HCT116 (cell line): ENCODE data around the gene AKR1C4. TPM values are rescaled to one million over a fixed set of nuclear protein-coding genes. Genes with fewer than 3 reads are reported as not detected.

Experiments
- ATAC-seq: fragments of 200-7000 bp; cut with Tn5 transposase; 2 replicates; pipeline ENCODE4 v1.9.1; 2020; ENCODE audit warnings: mild to moderate bottlenecking, moderate library complexity
- Bru-seq: library from RNA; stranded (reverse); fragments of 400-500 nt; gene quantifications from one replicate; lab custom pipeline; 2021; lab: Mats Ljungman, UMichigan
- BruChase-seq, 2 experiments: library from RNA; stranded (reverse); fragments of 400-500 nt; gene quantifications; one replicate each; lab custom pipeline; 2021; lab: Mats Ljungman, UMichigan
- BruUV-seq: library from RNA; stranded (reverse); fragments of 400-500 nt; replicated peaks from 2 replicates; lab custom pipeline; 2021; lab: Mats Ljungman, UMichigan
- CTCF ChIA-PET: fragments of 300-600 bp; sonication (Branson Sonifier 250); formaldehyde crosslinking; loops from one replicate; lab custom pipeline; 2021; ENCODE audit warnings: antibody characterized with exemption; lab: Charles Lee
- POLR2A ChIA-PET: fragments of 300-600, 350-600 bp; sonication (Branson Sonifier 250); formaldehyde crosslinking; loops from one replicate; lab custom pipeline; 2021; ENCODE audit warnings: antibody characterized with exemption; lab: Charles Lee
- RAD21 ChIA-PET, 2 experiments: fragments of 300-600 bp; sonication (Branson Sonifier 250); formaldehyde crosslinking; loops; one replicate each; lab custom pipeline; 2023; ENCODE audit warnings: low total read pairs in 2 of 2; ENCODE audit not compliant: uncharacterized antibody in 2 of 2, unreplicated experiment in 2 of 2, low non-redundant PET in 1 of 2; lab: Charles Lee
- DNase-seq: peaks from one replicate; pipeline ENCODE4 v3.0.0-alpha.2; 2010; ENCODE audit warnings: low read depth, low spot score
- H2AFZ ChIP-seq: fragments of 200-600 bp; shearing (Covaris generic), sonication (generic); 2 replicates; pipeline ENCODE4 v1.6.1; 2017; ENCODE audit warnings: low read depth, mixed run types, mixed read lengths, antibody characterized with exemption, low read length; ENCODE audit not compliant: poor library complexity, severe bottlenecking
- H3K27ac ChIP-seq: 2 replicates; pipeline ENCODE4 v1.5.1; 2012; ENCODE audit warnings: low read depth, low read length
- H3K27me3 ChIP-seq: fragments of 200-600 bp; sonication (generic); 2 replicates; pipeline ENCODE4 v1.6.1; 2016; ENCODE audit warnings: mixed run types, low read length, mixed read lengths; ENCODE audit not compliant: insufficient read depth
- H3K36me3 ChIP-seq, 2 experiments: fragments of 200-500 bp in 1 of 2; fragments of 200-600 bp in 1 of 2; sonication (Bioruptor generic) in 1 of 2; sonication (generic) in 1 of 2; 2 replicates each; pipeline versions ENCODE4 v1.5.1 to v1.6.1; 2014 to 2016; ENCODE audit warnings: low read length in 2 of 2, inconsistent platforms in 1 of 2, mixed read lengths in 1 of 2, mixed run types in 1 of 2; ENCODE audit not compliant: insufficient read depth in 2 of 2, control insufficient read depth in 1 of 2
- H3K4me1 ChIP-seq, 2 experiments: fragments of 200-600 bp in 1 of 2; sonication (generic) in 1 of 2; 2 replicates each; pipeline versions ENCODE4 v1.5.1 to v1.6.1; 2012 to 2017; ENCODE audit warnings: low read length in 2 of 2, inconsistent platforms in 1 of 2, mild to moderate bottlenecking in 1 of 2, mixed read lengths in 1 of 2, mixed run types in 1 of 2, moderate library complexity in 1 of 2; ENCODE audit not compliant: insufficient read depth in 2 of 2, control insufficient read depth in 1 of 2
- H3K4me2 ChIP-seq: fragments of 200-600 bp; sonication (generic); 2 replicates; pipeline ENCODE4 v1.6.1; 2017; ENCODE audit warnings: mixed run types, low read length, mixed read lengths
- H3K4me3 ChIP-seq, 2 experiments: fragments of 200-600 bp in 1 of 2; sonication (generic) in 1 of 2; replicated peaks in 1 of 2; 2 replicates each; pipeline ENCODE4 v1.5.1; 2011 to 2016; ENCODE audit warnings: low read length in 2 of 2, control low read depth in 1 of 2, low read depth in 1 of 2, mild to moderate bottlenecking in 1 of 2, mixed read lengths in 1 of 2, mixed run types in 1 of 2
- H3K79me2 ChIP-seq: fragments of 200-600 bp; sonication (generic); 2 replicates; pipeline ENCODE4 v1.6.1; 2017; ENCODE audit warnings: mild to moderate bottlenecking, mixed run types, low read length, moderate library complexity, mixed read lengths; ENCODE audit not compliant: insufficient read depth
- H3K9ac ChIP-seq: fragments of 200-600 bp; sonication (generic); 2 replicates; pipeline ENCODE4 v1.6.1; 2016; ENCODE audit warnings: low read length, mixed read lengths
- H3K9me2 ChIP-seq: fragments of 200-600 bp; sonication (generic), shearing (Covaris generic); 2 replicates; pipeline ENCODE4 v1.6.1; 2017; ENCODE audit warnings: mixed run types, mild to moderate bottlenecking, moderate library complexity; ENCODE audit not compliant: insufficient read depth
- H3K9me3 ChIP-seq, 2 experiments: fragments of 200-500 bp in 1 of 2; fragments of 200-600 bp in 1 of 2; sonication (Bioruptor generic) in 1 of 2; sonication (generic) in 1 of 2; 2 replicates each; pipeline ENCODE4 v1.6.1; 2014 to 2017; ENCODE audit warnings: low read length in 2 of 2, mixed read lengths in 2 of 2, inconsistent platforms in 1 of 2, low read depth in 1 of 2, mild to moderate bottlenecking in 1 of 2, mixed run types in 1 of 2, moderate library complexity in 1 of 2; ENCODE audit not compliant: control insufficient read depth in 1 of 2, insufficient read depth in 1 of 2
- H4K20me1 ChIP-seq: fragments of 200-600 bp; sonication (generic), shearing (Covaris generic); 2 replicates; pipeline ENCODE4 v1.6.1; 2017; ENCODE audit warnings: mixed run types, mild to moderate bottlenecking, moderate library complexity; ENCODE audit not compliant: insufficient read depth
- ATF3 ChIP-seq: IDR thresholded peaks from 2 replicates; pipeline ENCODE4 v1.6.1; 2012
- CBX3 ChIP-seq: IDR thresholded peaks from 2 replicates; pipeline ENCODE4 v1.6.1; 2012; ENCODE audit warnings: low read depth
- CEBPB ChIP-seq: IDR thresholded peaks from 2 replicates; pipeline ENCODE4 v1.6.1; 2012; ENCODE audit warnings: low read depth
- EGR1 ChIP-seq: IDR thresholded peaks from 2 replicates; pipeline ENCODE4 v1.6.1; 2012; ENCODE audit warnings: low read depth
- ELF1 ChIP-seq: IDR thresholded peaks from 2 replicates; pipeline ENCODE4 v1.6.1; 2012; ENCODE audit warnings: low read depth, borderline replicate concordance
- EZH2phosphoT487 ChIP-seq: fragments of 200-600 bp; IDR thresholded peaks from 2 replicates; pipeline ENCODE4 v1.6.1; 2018; ENCODE audit warnings: antibody characterized with exemption, borderline replicate concordance
- JUND ChIP-seq: IDR thresholded peaks from 2 replicates; pipeline ENCODE4 v1.6.1; 2012
- MAX ChIP-seq: IDR thresholded peaks from 2 replicates; pipeline ENCODE4 v1.6.1; 2012
- POLR2A ChIP-seq: IDR thresholded peaks from 2 replicates; pipeline ENCODE4 v1.7.0; 2011; ENCODE audit warnings: borderline replicate concordance; ENCODE audit not compliant: insufficient read depth, insufficient read length; ENCODE audit errors: extremely low read depth
- POLR2AphosphoS5 ChIP-seq: IDR thresholded peaks from 2 replicates; pipeline ENCODE4 v1.6.1; 2011; ENCODE audit warnings: mild to moderate bottlenecking, low read depth, low read length, moderate library complexity
- RAD21 ChIP-seq: IDR thresholded peaks from 2 replicates; pipeline ENCODE4 v1.6.1; 2012; ENCODE audit warnings: low read depth, mild to moderate bottlenecking
- SIN3A ChIP-seq: IDR thresholded peaks from 2 replicates; pipeline ENCODE4 v1.6.1; 2012; ENCODE audit warnings: low read depth
- YY1 ChIP-seq: IDR thresholded peaks from 2 replicates; pipeline ENCODE4 v1.6.1; 2011; ENCODE audit warnings: low read length, low read depth, moderate library complexity, mild to moderate bottlenecking; ENCODE audit not compliant: insufficient replicate concordance; ENCODE audit errors: extremely low read depth
- ZFX ChIP-seq: fragments of 450-650 bp; IDR thresholded peaks from 2 replicates; pipeline ENCODE4 v1.6.1; 2017
- ZNF274 ChIP-seq: fragments of 200-500 bp; sonication (Bioruptor generic); IDR thresholded peaks from 2 replicates; pipeline ENCODE4 v1.6.1; 2014; ENCODE audit warnings: mild to moderate bottlenecking, low read depth, low read length, inconsistent platforms
- intact Hi-C: fragments of 100-400 bp; cut with micrococcal nuclease; formaldehyde crosslinking; loops from 2 replicates; pipeline ENCODE4 v1.10.0; 2022
- long read RNA-seq: library from polyadenylated mRNA; unstranded; transcript quantifications from one replicate; pipeline ENCODE4 v2.0.0, GENCODE V29; 2021; ENCODE audit not compliant: unreplicated experiment
- polyA plus RNA-seq: library from polyadenylated mRNA; unstranded; fragments of >200 nt; gene quantifications from 2 replicates; pipeline ENCODE4 v1.2.1, GENCODE V29; 2012; ENCODE audit warnings: missing spikeins
- total RNA-seq: library from RNA; stranded (reverse); gene quantifications from one replicate; pipeline ENCODE4 v1.2.1, GENCODE V29; 2021; ENCODE audit not compliant: unreplicated experiment

The AKR1C4 gene
- total RNA-seq, result not detected
- polyA plus RNA-seq, result not detected in 2 replicates
- Bru-seq, nascent RNA, result not detected
- not detected for BruChase-seq, experiment 1, labeled RNA remaining after a 6-hour chase
- BruChase-seq, experiment 2, labeled RNA remaining after a 2-hour chase, result not detected
- long read RNA-seq, result 0 reads

GRCh38 chr10:5196702-5197113 lies at the start of gene AKR1C4:
TSS of gene AKR1C4 (plus strand) at chr10:5196837. CDS start at chr10:5196868, 31 bp downstream.
- no peak within 1 kb of the TSS for H3K9ac ChIP-seq
- H3K4me3 ChIP-seq, result no peak within 1 kb of the TSS
- no peaks in the 10 kb centered on the region for H3K36me3 ChIP-seq
- ATAC-seq (no peak), DNase-seq (no peak)
- H3K27ac ChIP-seq, result no peak within 1 kb of the TSS
- POLR2A ChIA-PET, result no interaction called here
- BruUV-seq, result no TSS peak
- H2AFZ ChIP-seq, result no peak within 1 kb of the TSS
- H3K9me2 ChIP-seq, result peaks cover 3% of the 10 kb centered on the region; the same call in 1 of the 2 replicates
- no peaks in the 10 kb centered on the region for H4K20me1 ChIP-seq
- no peaks in the 10 kb centered on the region for H3K79me2 ChIP-seq
- CTCF ChIA-PET, result no interaction called here
- H3K27me3 ChIP-seq, result no peaks in the 10 kb centered on the region
- RAD21 ChIA-PET, result no interaction called here
- no peaks in the 10 kb centered on the region for H3K4me1 ChIP-seq
- H3K4me2 ChIP-seq, result no peak within 1 kb of the TSS
- H3K9me3 ChIP-seq, result no peaks in the 10 kb centered on the region
- no peak for TF ChIP-seq POLR2AphosphoS5
- no peak for TF ChIP-seq SIN3A
- no peak for TF ChIP-seq ZFX
- no peak for TF ChIP-seq ATF3
- no peak for TF ChIP-seq POLR2A
- TF ChIP-seq CEBPB, result no peak
- no peak for TF ChIP-seq JUND
- TF ChIP-seq EGR1, result no peak
- no peak for TF ChIP-seq YY1
- no peak for TF ChIP-seq EZH2phosphoT487
- intact Hi-C loops, result no loop called here

GRCh38 chr10:5146920-5147254 lies 49.8 kb upstream of the AKR1C4 start:
- ATAC-seq, result no peak
- H3K4me1 ChIP-seq, result no peaks in the 10 kb centered on the region
- no peaks in the 10 kb centered on the region for H3K36me3 ChIP-seq
- no peaks in the 10 kb centered on the region for H4K20me1 ChIP-seq
- H3K4me3 ChIP-seq, result no peak overlapping the region
- H3K4me2 ChIP-seq, result no peak overlapping the region
- no peaks in the 10 kb centered on the region for H3K27me3 ChIP-seq
- DNase-seq, result no peak
- H3K27ac ChIP-seq, result no peak overlapping the region
- no peaks in the 10 kb centered on the region for H3K79me2 ChIP-seq
- H2AFZ ChIP-seq, result no peak overlapping the region
- H3K9ac ChIP-seq, result no peak overlapping the region
- ChIA-PET RAD21 (no interaction called here), POLR2A (no interaction called here), CTCF (no interaction called here)
- H3K9me3 ChIP-seq, result no peaks in the 10 kb centered on the region
- TF ChIP-seq CBX3 (no peak), ZFX (no peak), POLR2A (no peak), ELF1 (no peak), JUND (no peak), ZNF274 (no peak), RAD21 (no peak), MAX (no peak)
- H3K9me2 ChIP-seq, result no peaks in the 10 kb centered on the region
- BruUV-seq, result no TSS peak
- intact Hi-C loops, result no loop called here
